ENCODE measurements around the gene EIF5B. TPM values are rescaled to one million over a fixed set of nuclear protein-coding genes. Genes with fewer than 3 reads are reported as not detected.

Gene EIF5B
- total RNA-seq, 4 donors from 2014 or later: 24.8 to 36.9 (median 29.8) TPM

- 96% methylated on average over 6 of the region's 6 CpGs for WGBS, 2 donors
- intact Hi-C loops (cut with DNase I): no loop called here
- no peak overlapping the region for H3K27ac ChIP-seq
- H3K36me3 ChIP-seq: peaks cover 24 to 62% of the 10 kb centered on the region in 2 donors
- TF ChIP-seq CTCF (IDR thresholded peaks at IDR 0.05) (no peak), POLR2A (IDR thresholded peaks at IDR 0.05) (no peak)
- H3K4me1 ChIP-seq: no peaks in the 10 kb centered on the region
- H3K9me3 ChIP-seq: no peaks in the 10 kb centered on the region
- DNase-seq: no peak
- no peak overlapping the region for H3K4me3 ChIP-seq (replicated peaks in 1 of 3)
- no peaks in the 10 kb centered on the region for H3K27me3 ChIP-seq
Observed at GRCh38 chr2:99406137-99406536, 68.9 kb downstream of the EIF5B start.

GRCh38 chr2:99410276-99410675 lies 73.1 kb downstream of the EIF5B start:
- intact Hi-C loops (cut with DNase I): no loop called here
- H3K27me3 ChIP-seq: no peaks in the 10 kb centered on the region
- WGBS, 2 donors: 94 to 96% methylated on average over 4 of the region's 4 CpGs
- H3K36me3 ChIP-seq: peaks cover 24 to 26% of the 10 kb centered on the region in 2 donors
- no peak overlapping the region for H3K27ac ChIP-seq
- H3K9me3 ChIP-seq: no peaks in the 10 kb centered on the region
- no peaks in the 10 kb centered on the region for H3K4me1 ChIP-seq
- TF ChIP-seq POLR2A (IDR thresholded peaks at IDR 0.05) (no peak), CTCF (IDR thresholded peaks at IDR 0.05) (no peak)
- no peak for DNase-seq
- no peak overlapping the region for H3K4me3 ChIP-seq (replicated peaks in 1 of 3)

GRCh38 chr2:99414566-99414965 lies 77.4 kb downstream of the EIF5B start:
- intact Hi-C loops (cut with DNase I): no loop called here
- TF ChIP-seq CTCF (IDR thresholded peaks at IDR 0.05): no peak
- Histone ChIP-seq H3K9me3 (no peaks in the 10 kb centered on the region), H3K36me3 (peaks cover 27 to 31% of the 10 kb centered on the region in 2 donors), H3K4me3 (replicated peaks in 1 of 3) (no peak overlapping the region), H3K27me3 (no peaks in the 10 kb centered on the region), H3K4me1 (no peaks in the 10 kb centered on the region), H3K27ac (no peak overlapping the region)
- WGBS, 2 donors: 92 to 95% methylated on average over 1 of the region's 1 CpG
- no peak for DNase-seq

- TF ChIP-seq POLR2A (IDR thresholded peaks at IDR 0.05) (no peak), CTCF (IDR thresholded peaks at IDR 0.05) (no peak)
- Histone ChIP-seq H3K27ac (no peak overlapping the region), H3K4me3 (replicated peaks in 1 of 3) (no peak overlapping the region), H3K36me3 (peaks cover 17 to 19% of the 10 kb centered on the region in 2 donors), H3K9me3 (no peaks in the 10 kb centered on the region), H3K27me3 (no peaks in the 10 kb centered on the region), H3K4me1 (no peaks in the 10 kb centered on the region)
- no peak for DNase-seq
- WGBS, 2 donors: 98% methylated on average over 3 of the region's 3 CpGs
- intact Hi-C loops (cut with DNase I): no loop called here
Observed at GRCh38 chr2:99417396-99417795, 80.2 kb downstream of the EIF5B start.

GRCh38 chr2:99420031-99420430 lies 82.8 kb downstream of the EIF5B start:
- no peaks in the 10 kb centered on the region for H3K27me3 ChIP-seq
- H3K27ac ChIP-seq: no peak overlapping the region
- DNase-seq: no peak
- intact Hi-C loops (cut with DNase I): loop anchor here (10.0 kb wide), 1 partner anchor 75 kb away; the partner anchor contains the start of gene REV1
- H3K4me3 ChIP-seq (replicated peaks in 1 of 3): no peak overlapping the region
- H3K9me3 ChIP-seq: no peaks in the 10 kb centered on the region
- 90% methylated on average over 1 of the region's 1 CpG for WGBS, 2 donors
- no peaks in the 10 kb centered on the region for H3K4me1 ChIP-seq
- TF ChIP-seq POLR2A (IDR thresholded peaks at IDR 0.05) (no peak), CTCF (IDR thresholded peaks at IDR 0.05) (no peak)
- H3K36me3 ChIP-seq: peaks cover 12 to 29% of the 10 kb centered on the region in 2 donors

Data from thyroid gland (tissue), 4 donors.